Astrocyte of the cerebellum (primary cell): Measurements from ENCODE around the gene STUB1.

Source experiments
- DNase-seq: peaks from one replicate; pipeline ENCODE4 v3.0.0-alpha.2; 2011; ENCODE audit warnings: low read depth
- H3K4me3 ChIP-seq: 2 replicates; pipeline ENCODE4 v1.5.1; 2011; ENCODE audit warnings: mild to moderate bottlenecking, low read depth, low read length, moderate library complexity
- in situ Hi-C: cut with HindIII; loops from 2 replicates; pipeline ENCODE4 v1.10.0; 2017; ENCODE audit warnings: low sequenced_read_pairs
- TF ChIP-seq, protein P1 (sequence below): IDR thresholded peaks from 2 replicates; pipeline ENCODE4 v1.5.1; 2012; ENCODE audit warnings: low read length, low read depth, moderate library complexity, mild to moderate bottlenecking; ENCODE audit errors: missing control alignments

The STUB1 gene

GRCh38 chr16:677316-678190 is 2.7 kb upstream of the STUB1 start:
- no peak overlapping the region for H3K4me3 ChIP-seq
- DNase-seq = no peak
- in situ Hi-C loops = no loop called here
- TF ChIP-seq, protein P1, sequence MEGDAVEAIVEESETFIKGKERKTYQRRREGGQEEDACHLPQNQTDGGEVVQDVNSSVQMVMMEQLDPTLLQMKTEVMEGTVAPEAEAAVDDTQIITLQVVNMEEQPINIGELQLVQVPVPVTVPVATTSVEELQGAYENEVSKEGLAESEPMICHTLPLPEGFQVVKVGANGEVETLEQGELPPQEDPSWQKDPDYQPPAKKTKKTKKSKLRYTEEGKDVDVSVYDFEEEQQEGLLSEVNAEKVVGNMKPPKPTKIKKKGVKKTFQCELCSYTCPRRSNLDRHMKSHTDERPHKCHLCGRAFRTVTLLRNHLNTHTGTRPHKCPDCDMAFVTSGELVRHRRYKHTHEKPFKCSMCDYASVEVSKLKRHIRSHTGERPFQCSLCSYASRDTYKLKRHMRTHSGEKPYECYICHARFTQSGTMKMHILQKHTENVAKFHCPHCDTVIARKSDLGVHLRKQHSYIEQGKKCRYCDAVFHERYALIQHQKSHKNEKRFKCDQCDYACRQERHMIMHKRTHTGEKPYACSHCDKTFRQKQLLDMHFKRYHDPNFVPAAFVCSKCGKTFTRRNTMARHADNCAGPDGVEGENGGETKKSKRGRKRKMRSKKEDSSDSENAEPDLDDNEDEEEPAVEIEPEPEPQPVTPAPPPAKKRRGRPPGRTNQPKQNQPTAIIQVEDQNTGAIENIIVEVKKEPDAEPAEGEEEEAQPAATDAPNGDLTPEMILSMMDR = no peak

DNA sequence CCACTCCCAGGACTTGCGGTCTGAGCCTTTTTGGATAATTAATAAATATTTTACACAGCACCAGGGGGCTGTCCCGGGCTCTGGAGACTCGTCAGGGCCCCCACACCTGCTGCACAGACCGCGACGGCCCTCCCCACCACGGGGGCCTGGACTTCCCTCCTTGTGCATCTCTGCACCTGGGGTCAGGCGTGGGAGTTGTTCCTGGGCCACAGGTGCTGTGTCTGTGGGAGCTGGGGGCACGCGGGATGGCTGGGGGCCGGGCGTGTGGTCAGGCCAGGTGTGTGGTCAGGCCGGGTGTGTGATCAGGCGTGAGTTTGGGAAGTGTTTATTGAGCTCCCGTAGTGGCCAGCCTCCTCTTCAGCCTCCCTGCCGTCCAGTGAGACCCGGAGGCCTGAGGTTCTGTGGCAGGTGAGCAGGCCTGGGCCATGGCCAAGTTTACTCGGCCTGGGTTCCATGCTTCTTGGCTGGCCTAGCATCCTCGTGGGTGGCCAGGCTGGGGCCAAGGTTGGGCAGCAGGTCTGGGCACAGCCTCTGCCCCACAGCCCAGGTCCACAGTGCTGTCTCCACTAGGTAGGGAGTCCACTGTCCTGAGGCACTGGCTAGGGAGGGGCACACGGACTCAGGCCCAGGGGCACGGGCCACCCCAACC is 1.9 kb upstream of the STUB1 start:
- TF ChIP-seq, protein P1 = no peak
- in situ Hi-C loops = no loop called here
- H3K4me3 ChIP-seq = no peak overlapping the region
- no peak for DNase-seq

- no peak for DNase-seq
- H3K4me3 ChIP-seq = peak overlapping the region; percentile 35
- TF ChIP-seq, protein P1 = no peak
- in situ Hi-C loops = no loop called here
Observed at GRCh38 chr16:678858-679813, 1.1 kb upstream of the STUB1 start.

DNA sequence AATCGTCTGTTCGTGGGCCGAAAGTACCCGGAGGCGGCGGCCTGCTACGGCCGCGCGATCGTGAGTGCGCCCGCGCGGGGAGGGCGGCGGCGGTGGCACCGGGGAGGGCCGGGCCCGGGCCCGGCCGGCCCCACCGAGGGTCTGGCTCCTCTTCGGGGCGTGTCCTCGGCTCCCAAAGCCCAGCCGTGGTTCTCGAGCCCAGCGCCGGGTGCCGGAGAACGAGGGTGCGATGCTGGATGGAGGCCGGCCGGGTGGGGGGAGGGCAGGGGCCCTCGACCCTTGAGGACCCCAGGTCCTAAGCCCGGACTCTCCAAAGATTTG is 375 bp downstream of the STUB1 start:
- peak overlapping the region; percentile 55 for H3K4me3 ChIP-seq
- in situ Hi-C loops = no loop called here
- DNase-seq = no peak

GRCh38 chr16:680967-681745 is 946 bp downstream of the STUB1 start:
- TF ChIP-seq, protein P1 = peak; percentile 16
- DNase-seq = no peak
- in situ Hi-C loops = no loop called here
- peak overlapping the region; percentile 55 for H3K4me3 ChIP-seq

More for the DNA sequence above, 375 bp downstream of the STUB1 start:
- TF ChIP-seq, protein P1 = no peak
